A549 treated with CORT108297 at 1 μM for 4 hours (cell line): ENCODE data around the gene ATP6V1D. TPM values are rescaled to one million over a fixed set of nuclear protein-coding genes. Genes with fewer than 3 reads are reported as not detected.

Experiments used
- total RNA-seq: library from RNA; stranded (reverse); fragments of 200-300 nt; extraction: Qiagen RNA extraction; gene quantifications from 5 replicates; pipeline ENCODE4 v1.2.3, GENCODE V29; 2022

Gene ATP6V1D
- 65.7 to 127 TPM (median 75.2 TPM) in 5 replicates for total RNA-seq

GRCh38 chr14:67359775-67360469 is at the start of gene ATP6V1D, which contains the start of gene EIF2S1:
TSS of gene ATP6V1D (minus strand) at chr14:67359804. CDS start at chr14:67359698, 106 bp downstream.
TSS of gene EIF2S1 (plus strand) at chr14:67360328. CDS start at chr14:67364768, 4,440 bp downstream.

Other genes with a start within 250 kb of the ATP6V1D start
- gene GARIN2, start 170.4 kb downstream of the ATP6V1D start, total RNA-seq, result 0.05 to 0.08 TPM in 2 of 5 replicates, not detected in the others
- 15.2 to 17.7 TPM (median 16.3 TPM) in 5 replicates for gene PALS1, start 118.4 kb downstream of the ATP6V1D start, total RNA-seq
- gene EIF2S1, start 524 bp upstream of the ATP6V1D start, total RNA-seq, result 225 to 410 TPM (median 236 TPM) in 5 replicates
- 20.6 to 29.7 TPM (median 26.1 TPM) in 5 replicates for gene PLEK2, start 52.4 kb upstream of the ATP6V1D start, total RNA-seq
- gene TMEM229B, start 128.9 kb upstream of the ATP6V1D start, total RNA-seq, result 0.11 to 0.21 TPM (median 0.16 TPM) in 5 replicates
- gene PLEKHH1, start 173.5 kb upstream of the ATP6V1D start, total RNA-seq, result 3.5 to 5.1 TPM (median 4.2 TPM) in 5 replicates
- 18.4 to 21.9 TPM (median 20.7 TPM) in 5 replicates for gene PIGH, start 240.5 kb upstream of the ATP6V1D start, total RNA-seq